Measurements from ENCODE around the gene ADGRL1.

DNA sequence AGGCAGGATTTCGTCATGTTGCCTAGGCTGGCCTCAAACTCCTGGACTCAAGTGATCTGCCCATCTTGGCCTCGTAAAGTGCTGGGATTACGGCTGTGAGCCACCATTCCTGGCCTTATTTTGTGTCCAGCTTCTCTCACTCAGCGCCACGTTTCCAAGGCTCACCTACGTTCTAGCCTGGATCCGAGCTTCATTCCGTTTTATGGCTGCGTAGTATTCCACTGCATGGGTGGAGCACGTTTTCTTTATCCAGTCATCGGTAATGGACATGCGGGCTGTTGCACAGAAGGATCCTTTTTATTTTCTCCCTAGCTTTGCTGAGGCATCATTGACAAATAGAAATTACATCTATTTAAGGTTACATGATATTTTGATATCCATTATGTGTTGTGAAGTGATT, 16.6 kb downstream of the ADGRL1 start:
- TF ChIP-seq POLR2AphosphoS5 (IDR thresholded peaks at IDR 0.05): no peak
- TF ChIP-seq, protein P1, sequence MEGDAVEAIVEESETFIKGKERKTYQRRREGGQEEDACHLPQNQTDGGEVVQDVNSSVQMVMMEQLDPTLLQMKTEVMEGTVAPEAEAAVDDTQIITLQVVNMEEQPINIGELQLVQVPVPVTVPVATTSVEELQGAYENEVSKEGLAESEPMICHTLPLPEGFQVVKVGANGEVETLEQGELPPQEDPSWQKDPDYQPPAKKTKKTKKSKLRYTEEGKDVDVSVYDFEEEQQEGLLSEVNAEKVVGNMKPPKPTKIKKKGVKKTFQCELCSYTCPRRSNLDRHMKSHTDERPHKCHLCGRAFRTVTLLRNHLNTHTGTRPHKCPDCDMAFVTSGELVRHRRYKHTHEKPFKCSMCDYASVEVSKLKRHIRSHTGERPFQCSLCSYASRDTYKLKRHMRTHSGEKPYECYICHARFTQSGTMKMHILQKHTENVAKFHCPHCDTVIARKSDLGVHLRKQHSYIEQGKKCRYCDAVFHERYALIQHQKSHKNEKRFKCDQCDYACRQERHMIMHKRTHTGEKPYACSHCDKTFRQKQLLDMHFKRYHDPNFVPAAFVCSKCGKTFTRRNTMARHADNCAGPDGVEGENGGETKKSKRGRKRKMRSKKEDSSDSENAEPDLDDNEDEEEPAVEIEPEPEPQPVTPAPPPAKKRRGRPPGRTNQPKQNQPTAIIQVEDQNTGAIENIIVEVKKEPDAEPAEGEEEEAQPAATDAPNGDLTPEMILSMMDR (IDR thresholded peaks at IDR 0.05): no peak
- TF ChIP-seq POLR2A (IDR thresholded peaks at IDR 0.05): no peak
- no peak for TF ChIP-seq EP300 (IDR thresholded peaks at IDR 0.05)

Data from stomach (tissue), 4 donors.